HG03103 (cell line): ENCODE data around the gene COMMD1.
"Not testable (repeated sequence)": the region's sequence is repeated elsewhere in the genome, so short reads cannot be mapped to it uniquely, and the experiment has no call there.

Experiments used
- ATAC-seq: cut with Tn5 transposase; IDR thresholded peaks from one replicate; pipeline ENCODE4 v1.9.1; 2021; ENCODE audit warnings: low read depth; ENCODE audit not compliant: unreplicated experiment

Gene COMMD1

DNA sequence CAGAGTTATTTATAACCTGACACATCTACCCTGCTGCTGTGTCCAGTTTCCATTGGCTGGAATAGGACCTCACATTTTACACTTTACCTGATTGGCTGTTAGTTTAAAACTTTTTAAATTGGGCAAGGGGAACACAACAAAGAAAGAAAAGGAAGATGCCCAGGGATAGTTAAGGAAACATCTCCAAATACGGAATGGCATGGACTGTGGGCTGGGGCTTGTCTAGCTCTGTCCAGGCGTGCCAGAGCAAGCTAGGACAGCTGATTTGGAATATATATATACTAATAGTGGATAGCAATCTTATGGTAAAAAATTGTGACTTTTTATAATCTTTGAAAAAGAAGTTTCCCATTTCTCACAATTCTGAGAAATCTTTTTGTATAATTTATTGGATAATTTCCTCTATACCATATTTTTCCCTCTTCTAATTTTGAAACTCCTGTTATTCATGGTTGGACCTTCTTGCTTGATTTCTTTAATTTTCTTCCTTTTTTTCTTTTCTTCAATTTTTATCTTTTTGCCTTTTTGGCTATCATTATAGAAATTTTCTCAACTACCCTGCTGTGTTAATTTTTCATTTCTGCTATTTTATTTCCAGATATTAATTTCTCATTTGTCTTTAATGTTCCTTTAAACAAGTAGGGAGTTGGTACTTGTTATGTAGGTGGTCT, 55.9 kb downstream of the COMMD1 start:
- ATAC-seq: no peak

DNA sequence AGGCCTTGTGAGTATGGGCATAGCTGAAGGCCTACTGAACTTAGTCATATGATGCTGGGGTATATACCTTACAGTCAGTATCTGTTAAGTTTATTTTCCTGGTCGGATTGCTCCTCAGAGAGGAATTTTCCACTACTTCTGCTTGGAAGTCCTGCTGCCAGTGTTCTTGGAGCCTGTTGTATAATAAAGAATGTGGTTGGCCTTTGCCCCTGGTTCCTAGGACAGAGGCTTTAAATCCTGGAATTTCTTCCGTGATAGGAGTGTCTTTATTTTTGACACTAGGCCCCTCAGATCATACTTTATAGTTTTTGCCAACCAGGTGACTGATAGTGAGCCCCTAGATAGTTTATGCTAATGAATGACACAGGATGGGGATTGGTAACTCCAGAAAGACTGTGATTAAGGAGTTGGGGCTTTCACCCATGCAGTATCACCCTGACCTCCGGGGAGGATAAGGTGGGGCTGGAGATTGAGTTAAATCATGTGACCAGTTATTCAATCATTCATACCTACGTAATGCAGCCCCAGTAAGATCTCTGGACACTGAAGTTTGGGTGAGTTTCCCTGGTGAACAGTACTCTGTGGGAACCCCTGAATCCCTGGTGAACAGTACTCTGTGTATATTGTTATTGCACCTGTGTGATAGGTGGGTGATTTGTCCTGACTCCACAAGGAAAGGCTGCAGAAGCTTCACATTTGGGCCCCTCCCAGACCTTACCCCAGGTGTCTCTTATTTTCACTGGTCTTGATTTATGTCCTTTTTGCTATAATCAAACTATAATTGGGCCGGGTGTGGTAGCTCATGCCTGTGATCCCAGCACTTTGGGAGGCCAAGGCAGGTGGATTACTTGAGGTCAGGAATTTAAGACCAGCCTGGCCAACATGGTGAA, 56.9 kb downstream of the COMMD1 start:
- no peak for ATAC-seq

DNA sequence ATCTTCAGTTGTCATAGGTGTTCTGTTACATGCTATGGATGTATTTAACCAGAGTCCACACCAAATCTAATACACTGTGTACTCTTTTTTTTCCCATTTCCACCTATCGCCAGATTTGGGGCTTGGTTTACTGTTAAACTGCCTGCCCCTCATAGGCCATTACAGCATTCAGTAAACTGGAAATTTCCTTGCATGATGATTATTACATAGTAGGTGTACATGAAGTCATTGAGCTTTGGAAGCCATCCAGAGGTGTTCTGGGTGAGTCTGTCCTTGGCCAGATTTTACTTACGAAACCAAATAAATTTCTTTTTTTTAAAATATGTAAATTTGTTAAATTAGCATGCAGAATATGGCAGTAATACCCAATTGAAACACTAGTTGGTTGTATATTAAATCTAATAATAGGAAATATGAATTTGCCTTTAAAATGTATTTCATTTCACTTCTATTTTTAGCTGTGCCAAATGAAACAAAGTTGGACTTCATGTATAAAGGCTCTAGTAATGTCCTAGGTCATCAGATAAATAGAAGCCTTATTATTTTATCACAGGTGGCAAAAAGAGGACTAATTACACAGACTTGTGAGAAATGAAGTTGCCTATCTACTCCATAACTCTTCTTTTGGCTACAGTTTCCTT, 60.7 kb downstream of the COMMD1 start:
- no peak for ATAC-seq

- no peak for ATAC-seq
These were observed 61.8 kb downstream of the COMMD1 start for GRCh38 chr2:61967262-61967661.

DNA sequence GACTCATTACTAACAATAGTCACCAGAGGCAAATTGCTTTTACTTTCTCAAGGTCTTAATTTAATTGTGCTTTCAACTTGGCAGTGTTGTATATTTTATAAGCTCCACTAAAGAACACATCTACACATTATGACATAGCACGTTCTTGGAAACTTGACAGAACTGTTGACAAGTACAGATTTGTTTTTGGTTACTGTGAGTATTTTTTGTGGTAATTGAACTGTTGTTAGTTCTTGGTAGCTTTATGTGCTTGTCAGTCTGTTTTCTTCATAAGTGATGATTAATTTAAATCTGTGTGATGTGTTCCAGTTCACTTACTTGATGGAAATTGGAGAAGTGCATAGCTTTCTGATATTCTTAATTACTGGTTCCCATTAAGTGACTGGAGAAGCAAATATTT, 63.9 kb downstream of the COMMD1 start:
- no peak for ATAC-seq

DNA sequence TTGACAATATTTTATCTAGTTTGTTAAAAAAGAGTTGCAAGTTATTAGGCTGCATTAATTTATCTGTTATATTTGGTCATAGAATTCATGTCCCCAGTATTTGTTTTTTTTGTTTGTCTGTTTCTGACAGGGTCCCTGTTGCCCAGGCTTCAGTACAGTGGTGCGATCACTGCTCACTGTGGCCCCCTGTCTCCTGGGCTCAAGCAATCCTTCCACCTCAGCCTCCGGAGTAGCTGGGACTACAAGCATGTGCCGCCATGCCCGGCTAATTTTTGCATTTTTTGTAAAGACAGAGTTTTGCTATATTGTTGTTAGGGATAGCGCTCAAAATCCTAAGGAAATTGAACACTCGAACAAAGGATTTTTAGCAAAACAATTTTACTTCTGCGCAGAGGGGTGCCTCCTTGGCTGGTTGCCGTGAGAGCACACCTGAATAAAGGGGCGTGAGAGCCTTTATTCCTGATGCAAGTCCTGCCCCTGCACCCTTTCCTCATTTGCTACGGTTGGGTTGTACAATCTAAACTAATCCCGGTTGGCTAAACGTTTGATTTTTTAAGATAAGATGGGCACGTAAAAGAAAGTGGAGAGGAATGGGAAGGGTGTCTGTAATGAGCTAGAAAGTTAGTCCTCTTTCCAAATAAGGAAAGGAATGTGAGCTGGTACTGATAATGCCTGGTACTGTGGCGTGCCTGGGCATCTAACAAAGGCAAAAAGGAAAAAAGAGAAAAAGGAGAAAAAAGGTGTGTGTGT, 65.5 kb downstream of the COMMD1 start:
- ATAC-seq: no peak

GRCh38 chr2:61978522-61978921, 73.0 kb downstream of the COMMD1 start:
- ATAC-seq: peak; percentile 81

DNA sequence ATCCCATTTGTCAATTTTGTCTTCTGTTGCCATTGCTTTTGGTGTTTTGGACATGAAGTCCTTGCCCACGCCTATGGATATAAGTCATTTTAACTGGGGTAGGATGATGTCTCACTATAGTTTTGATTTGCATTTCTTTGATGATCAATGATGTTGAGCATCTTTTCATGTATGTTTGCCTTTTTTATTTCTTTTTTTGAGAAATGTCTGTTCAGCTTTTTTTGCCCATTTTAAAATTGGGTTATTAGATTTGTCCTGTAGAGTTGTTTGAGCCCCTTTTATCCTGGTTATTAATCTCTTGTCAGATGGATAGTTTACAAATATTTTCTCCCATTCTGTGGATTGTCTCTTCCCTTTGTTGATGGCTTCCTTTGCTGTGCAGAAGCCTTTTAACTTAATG, 75.3 kb downstream of the COMMD1 start:
- ATAC-seq: no peak

GRCh38 chr2:61984682-61985081, 79.2 kb downstream of the COMMD1 start:
- ATAC-seq: no peak

DNA sequence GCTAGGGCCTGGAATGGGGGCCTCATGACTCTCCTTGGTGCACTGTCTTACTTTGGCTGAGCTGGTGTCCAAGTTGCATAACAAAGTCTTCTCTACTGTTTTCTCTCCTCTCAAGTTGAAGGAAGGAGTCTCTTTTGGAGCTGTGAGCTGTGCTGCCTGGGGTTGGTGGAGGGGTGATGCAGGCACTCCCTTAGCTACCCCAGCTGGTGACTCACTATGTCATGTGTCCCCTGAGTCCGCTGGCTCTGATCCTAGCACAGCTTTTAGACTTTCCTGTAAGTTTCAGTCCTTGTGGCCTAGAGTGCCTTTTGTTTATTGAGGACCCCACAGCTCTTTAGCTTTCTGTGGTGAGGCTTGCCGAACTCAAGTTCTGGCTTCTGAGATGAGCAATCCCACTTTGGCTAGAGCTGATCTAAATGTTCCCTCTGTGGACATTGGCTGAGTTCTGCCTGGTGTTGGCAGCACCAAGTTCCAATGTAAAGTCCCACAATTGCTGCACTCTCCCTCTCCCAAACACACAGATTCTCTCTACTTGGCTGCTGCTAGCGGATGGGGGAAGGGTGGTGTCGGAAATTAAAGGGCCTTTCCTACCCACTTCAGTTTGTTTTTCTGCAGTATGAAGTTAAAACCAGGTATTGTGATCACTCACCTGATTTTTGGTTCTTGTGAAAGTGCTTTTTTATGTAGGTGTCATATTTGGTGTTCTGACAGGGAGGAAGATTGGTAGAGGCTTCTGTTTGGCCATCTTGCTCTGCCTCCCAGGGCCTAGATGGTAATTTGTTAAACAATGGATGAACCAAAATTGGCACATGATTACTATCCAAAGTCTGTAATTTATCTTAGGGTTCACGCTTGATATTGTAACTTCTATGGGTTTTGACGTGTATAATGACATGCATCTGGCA, 83.2 kb downstream of the COMMD1 start:
- no peak for ATAC-seq

GRCh38 chr2:61993422-61994024, 88.0 kb downstream of the COMMD1 start:
- no peak for ATAC-seq

DNA sequence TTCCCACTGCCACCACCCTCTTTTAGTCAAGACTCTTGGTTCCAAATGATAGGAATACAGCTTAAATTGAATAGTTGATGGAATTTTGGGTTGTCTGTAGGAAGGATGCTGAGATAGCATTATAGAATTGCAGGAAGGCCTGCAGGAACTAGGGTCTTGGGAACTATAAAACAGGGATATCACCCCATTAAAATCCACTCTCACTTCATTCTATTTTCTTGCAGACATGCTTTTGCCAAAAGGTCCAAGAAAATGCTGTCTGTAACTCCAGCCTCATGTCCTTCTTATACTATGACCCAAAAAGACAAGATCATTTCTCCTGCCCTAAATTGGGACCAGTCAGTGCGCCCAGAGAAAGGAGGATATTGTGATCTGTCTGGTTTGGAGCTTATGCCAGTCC, 89.1 kb downstream of the COMMD1 start:
- no peak for ATAC-seq

DNA sequence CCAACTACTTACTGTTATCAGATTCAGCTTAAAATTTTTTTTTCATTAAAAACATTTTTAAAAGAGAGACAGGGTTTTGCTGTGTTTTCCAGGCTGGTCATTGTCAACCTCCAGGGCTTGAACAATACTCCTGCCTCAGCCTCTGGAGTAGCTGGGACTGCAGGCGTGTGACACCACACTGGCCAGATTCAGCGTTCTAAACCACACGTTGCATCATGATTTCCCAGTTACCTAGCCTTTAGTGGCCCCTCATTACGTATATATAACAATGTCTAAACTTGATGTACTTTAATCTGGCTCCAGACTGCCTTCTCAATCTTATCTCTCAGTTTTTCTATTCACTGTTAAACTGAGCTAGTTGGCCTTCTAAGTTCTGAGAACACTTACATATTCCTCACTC, 89.6 kb downstream of the COMMD1 start:
- ATAC-seq: peak; percentile 14

DNA sequence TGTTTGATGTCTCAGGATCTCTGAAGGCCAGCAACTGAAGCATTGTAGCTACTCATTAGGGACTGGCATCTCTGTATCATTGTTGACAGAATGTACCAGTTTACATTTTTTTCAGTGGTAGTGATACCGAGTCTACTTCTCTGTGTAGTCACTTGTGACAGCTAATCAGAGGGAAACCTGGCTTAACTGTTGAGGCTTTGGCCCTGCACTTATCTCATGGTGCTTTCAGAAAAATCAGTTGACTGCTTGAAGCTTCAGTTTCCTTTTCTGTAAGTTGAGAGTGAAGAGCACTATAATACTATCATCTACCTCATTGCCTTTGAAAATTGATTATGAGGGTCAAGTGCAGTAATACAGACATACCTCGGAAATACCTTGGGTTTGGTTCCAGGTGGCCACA, 90.0 kb downstream of the COMMD1 start:
- peak; percentile 75 for ATAC-seq

GRCh38 chr2:61998426-61998825, 93.0 kb downstream of the COMMD1 start:
- no peak for ATAC-seq

GRCh38 chr2:62000538-62000937, 95.1 kb downstream of the COMMD1 start:
- ATAC-seq: no peak

DNA sequence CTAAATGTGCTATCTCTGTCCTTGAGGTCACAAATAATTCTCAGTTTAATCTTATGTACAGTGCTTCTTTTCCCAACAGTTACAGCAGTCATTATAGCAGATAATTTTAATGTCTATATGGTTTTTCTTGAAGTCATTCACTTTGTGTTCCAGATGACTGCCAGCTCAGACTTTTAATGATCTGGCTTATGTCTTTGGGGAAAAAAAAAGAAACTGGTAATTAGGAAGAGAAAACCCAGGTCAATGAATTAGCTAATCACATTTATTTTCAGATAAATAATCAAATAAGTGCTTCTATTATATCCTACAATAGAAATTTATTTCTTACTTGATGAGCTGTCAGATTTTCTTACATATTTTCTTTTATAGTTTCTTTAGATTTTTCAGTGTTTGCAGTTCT, 96.0 kb downstream of the COMMD1 start:
- ATAC-seq: no peak

DNA sequence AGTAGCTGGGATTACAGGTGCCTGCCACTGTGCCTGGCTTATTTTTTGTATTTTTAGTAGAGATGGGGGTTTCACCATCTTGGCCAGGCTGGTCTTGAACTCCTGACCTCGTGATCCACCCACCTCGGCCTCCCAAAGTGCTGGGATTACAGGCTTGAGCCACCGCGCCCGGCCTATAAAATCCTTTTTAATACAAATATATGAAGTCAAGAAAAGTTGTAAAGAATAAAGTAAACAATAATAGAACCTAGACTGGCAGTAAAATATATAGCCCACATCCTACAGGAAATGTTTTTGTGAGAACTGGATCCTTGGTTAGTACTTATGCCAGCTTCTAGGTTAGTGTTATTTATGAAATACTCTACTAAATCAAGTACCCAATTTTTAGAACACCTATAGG, 99.0 kb downstream of the COMMD1 start:
- not testable (repeated sequence) for ATAC-seq

GRCh38 chr2:62007555-62007954, 102.1 kb downstream of the COMMD1 start:
- ATAC-seq: no peak
